Measurements from ENCODE around the gene PAPOLA. TPM values are rescaled to one million over a fixed set of nuclear protein-coding genes. Genes with fewer than 3 reads are reported as not detected.

Gene PAPOLA
- total and polyA plus RNA-seq, 9 of the 15 experiments (the other 6 are each of a cell fraction or from before 2014, with no cell fraction given), result 51.1 to 199 (median 95.8) TPM

- TF ChIP-seq TRIM28 (IDR thresholded peaks at IDR 0.05) (no peak), ZNF589 (CRISPR knock-in tag; IDR thresholded peaks at IDR 0.05; ENCODE audit: low read depth) (no peak), NCOR1 (IDR thresholded peaks at IDR 0.05) (peak; percentile 72), TCF7 (IDR thresholded peaks at IDR 0.05; ENCODE audit: borderline replicate concordance) (no peak), EHMT2 (IDR thresholded peaks at IDR 0.05) (no peak), GATAD2B (IDR thresholded peaks at IDR 0.05; ENCODE audit: borderline replicate concordance) (no peak), FOXM1 (IDR thresholded peaks at IDR 0.05; ENCODE audit: low read depth) (0 out of 2 replicates have a peak, but pooled peaks have one; percentile 15), FOXM1 (CRISPR knock-in tag; IDR thresholded peaks at IDR 0.05; ENCODE audit: low read depth) (no peak), ARID2 (IDR thresholded peaks at IDR 0.05) (no peak), POLR3G (IDR thresholded peaks at IDR 0.05; ENCODE audit: extremely low read depth, insufficient read length, insufficient replicate concordance) (no peak), TCF3 (CRISPR knock-in tag; IDR thresholded peaks at IDR 0.05) (peak; percentile 86), ADNP (tag; IDR thresholded peaks at IDR 0.05) (no peak), BCLAF1 (IDR thresholded peaks at IDR 0.05; ENCODE audit: borderline replicate concordance in 1 of 2, control insufficient read depth in 1 of 2, low read depth in 2 of 2, low read length in 1 of 2) (no peak), TRIM24 (IDR thresholded peaks at IDR 0.05) (peak; percentile 29 to 52; a peak in 1 of 4 replicates), CGGBP1 (CRISPR knock-in tag; IDR thresholded peaks at IDR 0.05) (no peak), MTA2 (IDR thresholded peaks at IDR 0.05; ENCODE audit: low read depth) (peak; percentile 47; the same call in 1 of the 2 replicates)
These were observed 78.8 kb downstream of the PAPOLA start (continued) for GRCh38 chr14:96581026-96581425.

All from K562 (cell line).